H1 (cell line): Measurements from ENCODE around the gene MCM3AP. TPM values are rescaled to one million over a fixed set of nuclear protein-coding genes. Genes with fewer than 3 reads are reported as not detected.

Source experiments
- CTCF ChIA-PET: fragments of 300-600 bp; sonication (Branson Sonifier 250); formaldehyde crosslinking; loops from one replicate; lab custom pipeline; 2021; ENCODE audit not compliant: partially characterized antibody; lab: Charles Lee
- POLR2A ChIA-PET: fragments of 300-600 bp; sonication (Branson Sonifier 250); formaldehyde crosslinking; loops from one replicate; lab custom pipeline; 2021; ENCODE audit warnings: inconsistent platforms; ENCODE audit not compliant: partially characterized antibody; lab: Charles Lee
- DNase-seq, 2 experiments: peaks; one replicate each; pipeline versions ENCODE4 v3.0.0 to v3.0.0-alpha.2; 2010 to 2022; ENCODE audit warnings: low spot score in 2 of 2, low read depth in 1 of 2, mixed read lengths in 1 of 2
- FAIRE-seq: peaks from 2 replicates; lab custom pipeline; 2011; peaks lifted over from hg19 to GRCh38; lab: Jason Lieb, UNC
- H2AFZ ChIP-seq: 2 replicates; pipeline ENCODE4 v1.8.1; 2012; ENCODE audit warnings: low read length, inconsistent platforms
- H2AK5ac ChIP-seq: 2 replicates; pipeline ENCODE4 v1.6.1; 2013; ENCODE audit warnings: low read depth, low read length
- H2BK120ac ChIP-seq: replicated peaks from 2 replicates; pipeline ENCODE3; 2013; ENCODE audit warnings: low read depth, low read length, inconsistent platforms
- H2BK12ac ChIP-seq: 2 replicates; pipeline ENCODE4 v1.6.1; 2013; ENCODE audit warnings: low read depth, low read length
- H2BK15ac ChIP-seq: 2 replicates; pipeline ENCODE4 v1.6.1; 2013; ENCODE audit warnings: low read length
- H2BK20ac ChIP-seq: 2 replicates; pipeline ENCODE4 v1.6.1; 2013; ENCODE audit warnings: low read length
- H2BK5ac ChIP-seq: 2 replicates; pipeline ENCODE4 v1.6.1; 2013; ENCODE audit warnings: low read depth, low read length
- H3K14ac ChIP-seq: 2 replicates; pipeline ENCODE4 v1.6.1; 2013; ENCODE audit warnings: inconsistent platforms; ENCODE audit not compliant: insufficient read length
- H3K18ac ChIP-seq: 2 replicates; pipeline ENCODE4 v1.6.1; 2013; ENCODE audit warnings: low read length; ENCODE audit errors: extremely low read depth
- H3K23ac ChIP-seq: 2 replicates; pipeline ENCODE4 v1.6.1; 2013; ENCODE audit warnings: inconsistent platforms; ENCODE audit not compliant: insufficient read length
- H3K23me2 ChIP-seq: 2 replicates; pipeline ENCODE4 v1.6.1; 2013; ENCODE audit warnings: low read depth, low read length
- H3K27ac ChIP-seq: 2 replicates; pipeline ENCODE4 v1.6.1; 2011; ENCODE audit warnings: low read depth, low read length, inconsistent platforms
- H3K27me3 ChIP-seq, 4 experiments: replicated peaks in 1 of 4; 1 replicate in 1 of 4; 2 replicates in 3 of 4; pipeline versions ENCODE4 v1.6.1 to v1.8.1; 2011 to 2013; ENCODE audit warnings: low read length in 3 of 4, mild to moderate bottlenecking in 3 of 4, inconsistent platforms in 2 of 4, mixed read lengths in 2 of 4, moderate library complexity in 1 of 4; ENCODE audit not compliant: control insufficient read depth in 3 of 4, insufficient read depth in 3 of 4; ENCODE audit errors: extremely low read depth in 1 of 4
- H3K36me3 ChIP-seq, 4 experiments: 2 replicates each; pipeline versions ENCODE4 v1.6.1 to v1.8.1; 2011 to 2013; ENCODE audit warnings: mild to moderate bottlenecking in 4 of 4, low read length in 3 of 4, moderate library complexity in 2 of 4, control low read depth in 1 of 4, inconsistent platforms in 1 of 4; ENCODE audit not compliant: insufficient read depth in 4 of 4, control insufficient read depth in 2 of 4
- H3K4ac ChIP-seq: replicated peaks from 2 replicates; pipeline ENCODE3; 2013; ENCODE audit warnings: low read length, low read depth, mixed read lengths, inconsistent platforms; ENCODE audit not compliant: insufficient read length
- H3K4me1 ChIP-seq, 4 experiments: replicated peaks in 1 of 4; 1 replicate in 1 of 4; 2 replicates in 3 of 4; pipeline versions ENCODE4 v1.6.1 to v1.8.1; 2011 to 2013; ENCODE audit warnings: low read length in 3 of 4, inconsistent platforms in 2 of 4, mixed read lengths in 1 of 4; ENCODE audit not compliant: insufficient read depth in 4 of 4, control insufficient read depth in 3 of 4
- H3K4me2 ChIP-seq, 2 experiments: 2 replicates each; pipeline versions ENCODE4 v1.6.1 to v1.8.1; 2011 to 2013; ENCODE audit warnings: low read depth in 2 of 2, low read length in 2 of 2, control low read depth in 1 of 2, inconsistent platforms in 1 of 2, mild to moderate bottlenecking in 1 of 2; ENCODE audit not compliant: insufficient read depth in 1 of 2
- H3K4me3 ChIP-seq, 4 experiments: fragments of 200-600, 300-600 bp in 1 of 4; sonication (generic), shearing (Covaris generic), sonication (Bioruptor Twin) in 1 of 4; 2 replicates each; pipeline versions ENCODE4 v1.5.1 to v1.8.1; 2011 to 2016; ENCODE audit warnings: low read length in 4 of 4, low read depth in 3 of 4, control low read depth in 2 of 4, inconsistent platforms in 2 of 4, mild to moderate bottlenecking in 2 of 4, mixed read lengths in 1 of 4, moderate library complexity in 1 of 4; ENCODE audit not compliant: insufficient read depth in 2 of 4; ENCODE audit errors: extremely low read depth in 1 of 4
- H3K56ac ChIP-seq: replicated peaks from 2 replicates; pipeline ENCODE3; 2013; ENCODE audit warnings: low read depth, mild to moderate bottlenecking, mixed read lengths, low read length, inconsistent platforms; ENCODE audit not compliant: insufficient read length
- H3K79me1 ChIP-seq: 2 replicates; pipeline ENCODE4 v1.6.1; 2013; ENCODE audit warnings: low read depth, low read length, control low read depth
- H3K79me2 ChIP-seq, 2 experiments: 2 replicates each; pipeline versions ENCODE4 v1.6.1 to v1.8.1; 2012 to 2013; ENCODE audit warnings: low read length in 2 of 2, mild to moderate bottlenecking in 2 of 2, inconsistent platforms in 1 of 2; ENCODE audit not compliant: insufficient read depth in 2 of 2, control insufficient read depth in 1 of 2
- H3K9ac ChIP-seq, 4 experiments: replicated peaks in 1 of 4; 1 replicate in 1 of 4; 2 replicates in 3 of 4; pipeline versions ENCODE4 v1.6.1 to v1.8.1; 2011 to 2013; ENCODE audit warnings: low read depth in 3 of 4, low read length in 3 of 4, control low read depth in 2 of 4, mild to moderate bottlenecking in 2 of 4, moderate library complexity in 2 of 4, inconsistent platforms in 1 of 4; ENCODE audit errors: extremely low read depth in 1 of 4
- H3K9me3 ChIP-seq, 2 experiments: 2 replicates each; pipeline versions ENCODE4 v1.6.1 to v1.8.1; 2012 to 2013; ENCODE audit warnings: mild to moderate bottlenecking in 2 of 2, moderate library complexity in 2 of 2, control low read depth in 1 of 2, inconsistent platforms in 1 of 2, low read depth in 1 of 2, low read length in 1 of 2, mixed read lengths in 1 of 2; ENCODE audit not compliant: insufficient read depth in 2 of 2
- H4K20me1 ChIP-seq, 2 experiments: replicated peaks in 1 of 2; 2 replicates each; pipeline versions ENCODE3 to v1.8.1; 2011 to 2013; ENCODE audit warnings: inconsistent platforms in 2 of 2, low read length in 2 of 2, mild to moderate bottlenecking in 1 of 2; ENCODE audit not compliant: insufficient read depth in 2 of 2, control insufficient read depth in 1 of 2
- H4K5ac ChIP-seq: 2 replicates; pipeline ENCODE4 v1.6.1; 2013; ENCODE audit warnings: low read length, low read depth, mixed read lengths, inconsistent platforms; ENCODE audit not compliant: insufficient read length
- H4K8ac ChIP-seq: 2 replicates; pipeline ENCODE4 v1.8.0; 2013; ENCODE audit warnings: mild to moderate bottlenecking, moderate library complexity, low read length, inconsistent platforms; ENCODE audit not compliant: insufficient read depth; ENCODE audit errors: extremely low read depth
- H4K91ac ChIP-seq: replicated peaks from 2 replicates; pipeline ENCODE3; 2013; ENCODE audit warnings: low read length, mixed read lengths, inconsistent platforms; ENCODE audit not compliant: insufficient read length
- BACH1 ChIP-seq: IDR thresholded peaks from 2 replicates; pipeline ENCODE4 v1.6.1; 2012; ENCODE audit warnings: low read length, improper control_type of control experiment
- CBX5 ChIP-seq: fragments of 300-800, 300-1000 bp; sonication (generic); IDR thresholded peaks from 2 replicates; pipeline ENCODE4 v1.7.1; 2016; ENCODE audit warnings: antibody characterized with exemption, low read length, low read depth
- CEBPB ChIP-seq: IDR thresholded peaks from 2 replicates; pipeline ENCODE4 v1.6.1; 2012; ENCODE audit warnings: low read depth, low read length
- CREB1 ChIP-seq: IDR thresholded peaks from 2 replicates; pipeline ENCODE4 v1.6.1; 2012; ENCODE audit warnings: inconsistent platforms
- FOSL1 ChIP-seq: IDR thresholded peaks from 2 replicates; pipeline ENCODE4 v1.6.1; 2011; ENCODE audit warnings: mild to moderate bottlenecking, low read depth, low read length, moderate library complexity; ENCODE audit not compliant: insufficient read depth
- HDAC2 ChIP-seq, 2 experiments: fragments of 300-600 bp in 1 of 2; sonication (generic) in 1 of 2; IDR thresholded peaks; 2 replicates each; pipeline ENCODE4 v1.6.1; 2011 to 2012; ENCODE audit warnings: low read depth in 2 of 2, low read length in 2 of 2, mild to moderate bottlenecking in 2 of 2, moderate library complexity in 2 of 2, borderline replicate concordance in 1 of 2, inconsistent platforms in 1 of 2
- JUN ChIP-seq: IDR thresholded peaks from 2 replicates; pipeline ENCODE4 v1.6.1; 2011; ENCODE audit warnings: low read depth, mild to moderate bottlenecking, improper control_type of control experiment, low read length
- JUND ChIP-seq: IDR thresholded peaks from 2 replicates; pipeline ENCODE4 v1.6.1; 2011; ENCODE audit warnings: mild to moderate bottlenecking, improper control_type of control experiment, low read length
- NANOG ChIP-seq: IDR thresholded peaks from 2 replicates; pipeline ENCODE4 v1.6.1; 2011; ENCODE audit warnings: low read length, low read depth, mild to moderate bottlenecking, inconsistent platforms; ENCODE audit not compliant: insufficient read depth, poor library complexity, severe bottlenecking
- POU5F1 ChIP-seq: IDR thresholded peaks from 2 replicates; pipeline ENCODE4 v1.6.1; 2011; ENCODE audit warnings: low read depth, mild to moderate bottlenecking, low read length, moderate library complexity
- RAD21 ChIP-seq, 2 experiments: IDR thresholded peaks in 1 of 2; conservative IDR thresholded peaks in 1 of 2; 2 replicates each; pipeline ENCODE4 v1.6.1; 2011; ENCODE audit warnings: low read depth in 2 of 2, low read length in 2 of 2, improper control_type of control experiment in 1 of 2, inconsistent platforms in 1 of 2, mild to moderate bottlenecking in 1 of 2, moderate library complexity in 1 of 2
- RFX5 ChIP-seq: IDR thresholded peaks from 2 replicates; pipeline ENCODE4 v1.6.1; 2011; ENCODE audit warnings: low read depth, low read length, improper control_type of control experiment, borderline replicate concordance
- SIX5 ChIP-seq: IDR thresholded peaks from 2 replicates; pipeline ENCODE4 v1.6.1; 2011; ENCODE audit warnings: mild to moderate bottlenecking, low read depth, low read length
- SP1 ChIP-seq: IDR thresholded peaks from 2 replicates; pipeline ENCODE4 v1.6.1; 2011; ENCODE audit warnings: low read depth, low read length
- SUZ12 ChIP-seq: fragments of 200-600 bp; sonication (generic); IDR thresholded peaks from 2 replicates; pipeline ENCODE4 v1.6.1; 2012; ENCODE audit warnings: mild to moderate bottlenecking, inconsistent platforms, low read length, moderate library complexity, mixed read lengths
- whole genome bisulfite sequencing, 2 experiments: shearing (Covaris generic) in 1 of 2; methylation state at CpG; one replicate each; pipeline versions ENCODE4 v1.1.6 to v1.1.7; 2013 to 2015; ENCODE audit warnings: low lambda C conversion rate in 2 of 2, mixed read lengths in 2 of 2, inconsistent platforms in 1 of 2, low coverage in 1 of 2, missing lambda C conversion rate in 1 of 2; ENCODE audit not compliant: insufficient replicate concordance in 2 of 2, insufficient coverage in 1 of 2, insufficient read length in 1 of 2; ENCODE audit errors: extremely low coverage in 1 of 2, missing lambda C conversion rate in 1 of 2; 5-methylcytosine and 5-hydroxymethylcytosine counted together
- polyA plus RNA-seq, 7 experiments: library from polyadenylated mRNA; depleted of rRNA in 3 of 7; stranded (reverse) in 5 of 7; unstranded in 2 of 7; fragments of >200 nt in 5 of 7; fragments of 200-250 nt in 2 of 7; gene quantifications; 1 replicate in 5 of 7; 2 replicates in 1 of 7; 4 replicates in 1 of 7; pipeline versions ENCODE4 v1.2.1 to v1.2.3, GENCODE V29; 2011 to 2013; ENCODE audit warnings: missing spikeins in 2 of 7, mixed read lengths in 2 of 7
- total RNA-seq: library from RNA; stranded (reverse); fragmentation: NEBNext Ultra II Directional; extraction: Animal tissue kit (Norgen Biotek cat#: 25700); gene quantifications from 2 replicates; pipeline ENCODE4 v1.2.1, GENCODE V29; 2021

Gene MCM3AP
- total and polyA plus RNA-seq, 2 of the 8 experiments (the other 6 are each of a cell fraction or from before 2014, with no cell fraction given): 37.2 to 119 TPM

DNA sequence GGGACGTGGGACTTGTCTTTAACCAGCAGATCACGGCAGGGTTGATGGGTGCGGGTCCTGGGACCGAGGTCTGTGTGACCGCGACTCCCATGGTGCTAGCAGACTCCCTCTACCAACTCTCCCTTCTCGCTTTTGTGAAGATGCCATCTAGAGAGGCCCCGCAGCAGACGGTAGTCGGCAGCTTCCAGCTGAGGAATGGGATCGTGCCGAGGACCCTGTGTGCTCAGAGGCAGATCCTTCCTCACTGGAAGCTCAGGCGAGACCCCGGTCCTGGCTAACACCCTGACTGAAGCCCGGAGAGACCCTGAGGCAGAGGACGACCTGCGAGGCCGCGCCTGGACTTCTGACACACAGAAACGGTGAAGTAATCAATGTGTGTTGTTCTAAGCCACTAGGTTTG, 88.7 kb downstream of the MCM3AP start:
- H3K27ac ChIP-seq: no peak overlapping the region
- WGBS, 2 experiments: 89% methylated on average over 20 of the region's 20 CpGs; no CpG with 5 or more reads in 1 of the 2 experiments
- no peak overlapping the region for H3K4me3 ChIP-seq
- no peak overlapping the region for H2BK120ac ChIP-seq
- H2BK20ac ChIP-seq: no peak overlapping the region
- no peak overlapping the region for H3K14ac ChIP-seq
- ChIA-PET CTCF (interaction anchor here (1.5 kb wide), 1 partner anchor 40 kb away, joined by 3 read pairs; no protein-coding TSS in a partner anchor), POLR2A (no interaction called here)
- H3K9ac ChIP-seq: no peak overlapping the region
- no peak overlapping the region for H3K4me2 ChIP-seq
- no peak overlapping the region for H2BK15ac ChIP-seq
- no peak overlapping the region for H4K8ac ChIP-seq
- H3K79me1 ChIP-seq: no peaks in the 10 kb centered on the region; the same call in 1 of the 2 replicates
- peaks cover 8 to 43% (median 36%) of the 10 kb centered on the region in 4 experiments; a peak in 7 of 8 replicates for H3K36me3 ChIP-seq
- no peak overlapping the region for H2AK5ac ChIP-seq
- FAIRE-seq (no peak), DNase-seq (peak in 1 of 2 experiments; percentile 35)
- H4K5ac ChIP-seq: no peak overlapping the region
- H4K91ac ChIP-seq: no peak overlapping the region
- no peaks in the 10 kb centered on the region; a peak in 1 of 7 replicates for H3K4me1 ChIP-seq
- H3K23me2 ChIP-seq: no peaks in the 10 kb centered on the region
- no peaks in the 10 kb centered on the region for H3K9me3 ChIP-seq
- H3K56ac ChIP-seq: no peak overlapping the region
- no peak overlapping the region for H3K4ac ChIP-seq
- H3K23ac ChIP-seq: no peak overlapping the region
- no peaks in the 10 kb centered on the region for H3K79me2 ChIP-seq
- H2BK5ac ChIP-seq: no peak overlapping the region
- no peaks in the 10 kb centered on the region for H3K27me3 ChIP-seq
- no peak overlapping the region for H2BK12ac ChIP-seq
- H4K20me1 ChIP-seq: peaks cover 0 to 9% of the 10 kb centered on the region in 2 experiments
- H3K18ac ChIP-seq: no peak overlapping the region
- no peak overlapping the region for H2AFZ ChIP-seq
- TF ChIP-seq RFX5: no peak
- no peak for TF ChIP-seq JUN
- TF ChIP-seq CREB1: no peak
- no peak for TF ChIP-seq SUZ12
- TF ChIP-seq JUND: no peak
- no peak for TF ChIP-seq FOSL1
- no peak for TF ChIP-seq SP1
- TF ChIP-seq CEBPB: no peak
- no peak for TF ChIP-seq BACH1
- no peak for TF ChIP-seq RAD21 (IDR thresholded peaks at IDR 0.05 in 1 of 2, conservative IDR thresholded peaks at IDR 0.05 in 1 of 2; ENCODE audit: low read depth in 2 of 2, low read length in 2 of 2)
- TF ChIP-seq SIX5: no peak
- no peak for TF ChIP-seq NANOG
- no peak for TF ChIP-seq CBX5
- no peak for TF ChIP-seq POU5F1
- TF ChIP-seq HDAC2 (IDR thresholded peaks at IDR 0.05; ENCODE audit: borderline replicate concordance in 1 of 2, low read depth in 2 of 2, low read length in 2 of 2): no peak
